ENCODE measurements around the gene ASCC3.
"Not testable (repeated sequence)": the region's sequence is repeated elsewhere in the genome, so short reads cannot be mapped to it uniquely, and the experiment has no call there.

Gene ASCC3

GRCh38 chr6:100806296-100806695, 74.8 kb downstream of the ASCC3 start:
- DNase-seq (ENCODE audit: low spot score) = no peak

GRCh38 chr6:100803264-100804045, 77.7 kb downstream of the ASCC3 start:
- DNase-seq (ENCODE audit: low spot score) = peak; percentile 61

GRCh38 chr6:100801036-100801435, 80.1 kb downstream of the ASCC3 start:
- DNase-seq (ENCODE audit: low spot score) = no peak

- no peak for DNase-seq (ENCODE audit: low spot score)
Measured at GRCh38 chr6:100796049-100796823, 84.9 kb downstream of the ASCC3 start.

GRCh38 chr6:100790084-100790483, 91.0 kb downstream of the ASCC3 start:
- no peak for DNase-seq (ENCODE audit: low spot score)

- DNase-seq (ENCODE audit: low spot score) = no peak
Measured at GRCh38 chr6:100785982-100786381, 95.1 kb downstream of the ASCC3 start.

GRCh38 chr6:100780648-100781047, 100.5 kb downstream of the ASCC3 start:
- DNase-seq (ENCODE audit: low spot score) = no peak

- DNase-seq (ENCODE audit: low spot score) = no peak
Measured at GRCh38 chr6:100775667-100776066, 105.5 kb downstream of the ASCC3 start.

- DNase-seq (ENCODE audit: low spot score) = no peak
Measured at GRCh38 chr6:100774681-100775080, 106.4 kb downstream of the ASCC3 start.

GRCh38 chr6:100768816-100769351, 112.2 kb downstream of the ASCC3 start:
- no peak for DNase-seq (ENCODE audit: low spot score)

- no peak for DNase-seq (ENCODE audit: low spot score)
Measured at GRCh38 chr6:100763617-100764241, 117.4 kb downstream of the ASCC3 start.

- no peak for DNase-seq (ENCODE audit: low spot score)
Measured at GRCh38 chr6:100761841-100762240, 119.3 kb downstream of the ASCC3 start.

- not testable (repeated sequence) for DNase-seq (ENCODE audit: low spot score)
Measured at GRCh38 chr6:100758386-100758785, 122.7 kb downstream of the ASCC3 start.

- DNase-seq (ENCODE audit: low spot score) = no peak
Measured at GRCh38 chr6:100753421-100753820, 127.7 kb downstream of the ASCC3 start.

GRCh38 chr6:100751590-100751989, 129.5 kb downstream of the ASCC3 start:
- DNase-seq (ENCODE audit: low spot score) = no peak

- DNase-seq (ENCODE audit: low spot score) = no peak
Measured at GRCh38 chr6:100745419-100746041, 135.6 kb downstream of the ASCC3 start.

- DNase-seq (ENCODE audit: low spot score) = no peak
Measured at GRCh38 chr6:100740439-100740838, 140.7 kb downstream of the ASCC3 start.

- not testable (repeated sequence) for DNase-seq (ENCODE audit: low spot score)
Measured at GRCh38 chr6:100737720-100738119, 143.4 kb downstream of the ASCC3 start.

GRCh38 chr6:100731411-100731810, 149.7 kb downstream of the ASCC3 start:
- no peak for DNase-seq (ENCODE audit: low spot score)

- no peak for DNase-seq (ENCODE audit: low spot score)
Measured at GRCh38 chr6:100730001-100730980, 150.8 kb downstream of the ASCC3 start.

- DNase-seq (ENCODE audit: low spot score) = peak; percentile 2
Measured at GRCh38 chr6:100726666-100727065, 154.5 kb downstream of the ASCC3 start.
